CD14-positive monocyte (primary cell): ENCODE measurements around the gene PRPF38B. TPM values are rescaled to one million over a fixed set of nuclear protein-coding genes. Genes with fewer than 3 reads are reported as not detected.
A peak's percentile ranks its signal among the peaks of the same experiment; 100 is the strongest.

Experiments
- DNase-seq, 3 donors: peaks; one replicate each; pipeline ENCODE4 v3.0.0-alpha.2; 2011 to 2022
- H2AFZ ChIP-seq: 2 replicates; pipeline ENCODE4 v1.6.0; 2012; ENCODE audit warnings: mild to moderate bottlenecking, low read depth, low read length, inconsistent platforms; ENCODE audit not compliant: insufficient read depth, poor library complexity, severe bottlenecking
- H3K27ac ChIP-seq, 2 donors: 1 replicate in 1 of 2; 2 replicates in 1 of 2; pipeline ENCODE4 v1.5.1; 2012 to 2013; ENCODE audit warnings: low read length in 2 of 2, control low read depth in 1 of 2, inconsistent platforms in 1 of 2, low read depth in 1 of 2, mild to moderate bottlenecking in 1 of 2
- H3K27me3 ChIP-seq, 2 donors: one replicate each; pipeline versions ENCODE4 v1.6.0 to v1.6.1; 2011 to 2013; ENCODE audit warnings: low read length in 2 of 2; ENCODE audit not compliant: control insufficient read depth in 2 of 2, insufficient read depth in 2 of 2
- H3K36me3 ChIP-seq, 2 donors: replicated peaks in 1 of 2; 1 replicate in 1 of 2; 2 replicates in 1 of 2; pipeline versions ENCODE4 v1.5.1 to v1.6.1; 2012 to 2013; ENCODE audit warnings: low read length in 2 of 2, control low read depth in 1 of 2, inconsistent platforms in 1 of 2, mild to moderate bottlenecking in 1 of 2; ENCODE audit not compliant: insufficient read depth in 2 of 2, control insufficient read depth in 1 of 2
- H3K4me1 ChIP-seq, 2 donors: 1 replicate in 1 of 2; 2 replicates in 1 of 2; pipeline versions ENCODE4 v1.5.1 to v1.6.1; 2012 to 2013; ENCODE audit warnings: low read length in 2 of 2, control low read depth in 1 of 2, inconsistent platforms in 1 of 2, mild to moderate bottlenecking in 1 of 2, moderate library complexity in 1 of 2; ENCODE audit not compliant: insufficient read depth in 2 of 2, control insufficient read depth in 1 of 2
- H3K4me2 ChIP-seq: replicated peaks from 2 replicates; pipeline ENCODE3; 2012; ENCODE audit warnings: low read length, moderate library complexity, mild to moderate bottlenecking; ENCODE audit not compliant: poor library complexity, severe bottlenecking; ENCODE audit errors: extremely low read depth
- H3K4me3 ChIP-seq, 3 experiments: fragments of 200-600 bp in 1 of 3; sonication (generic) in 1 of 3; replicated peaks in 1 of 3; 1 replicate in 2 of 3; 2 replicates in 1 of 3; pipeline ENCODE4 v1.5.1; 2011 to 2013; ENCODE audit warnings: low read length in 3 of 3, mild to moderate bottlenecking in 3 of 3, control low read depth in 2 of 3, low read depth in 2 of 3, inconsistent platforms in 1 of 3, moderate library complexity in 1 of 3
- H3K79me2 ChIP-seq: 2 replicates; pipeline ENCODE4 v1.6.0; 2012; ENCODE audit warnings: mild to moderate bottlenecking, control low read depth, inconsistent platforms, low read length, moderate library complexity; ENCODE audit not compliant: insufficient read depth
- H3K9ac ChIP-seq: 2 replicates; pipeline ENCODE4 v1.6.0; 2017; ENCODE audit warnings: low read length, mild to moderate bottlenecking; ENCODE audit not compliant: insufficient read depth, poor library complexity, severe bottlenecking
- H3K9me3 ChIP-seq, 2 donors: replicated peaks in 1 of 2; 1 replicate in 1 of 2; 2 replicates in 1 of 2; pipeline versions ENCODE4 v1.5.1 to v1.6.1; 2012 to 2013; ENCODE audit warnings: low read length in 2 of 2, control low read depth in 1 of 2; ENCODE audit not compliant: control insufficient read depth in 1 of 2, insufficient read depth in 1 of 2
- H4K20me1 ChIP-seq: 2 replicates; pipeline ENCODE4 v1.6.0; 2012; ENCODE audit warnings: mild to moderate bottlenecking, low read length, control low read depth, moderate library complexity; ENCODE audit not compliant: insufficient read depth
- H3K27ac Mint-ChIP-seq, 7 donors: one replicate each; pipeline ENCODE4 v1.8.0; 2020; ENCODE audit warnings: mild to moderate bottlenecking in 7 of 7, mixed read lengths in 7 of 7, moderate library complexity in 6 of 7, inconsistent platforms in 2 of 7
- H3K27me3 Mint-ChIP-seq, 3 donors: one replicate each; pipeline ENCODE4 v1.8.0; 2021 to 2022; ENCODE audit warnings: low read depth in 3 of 3, mild to moderate bottlenecking in 3 of 3, mixed read lengths in 3 of 3, moderate library complexity in 3 of 3, inconsistent platforms in 1 of 3
- H3K36me3 Mint-ChIP-seq, 2 donors: one replicate each; pipeline ENCODE4 v1.8.0; 2020; ENCODE audit warnings: mixed read lengths in 2 of 2, inconsistent platforms in 1 of 2, mild to moderate bottlenecking in 1 of 2
- H3K4me1 Mint-ChIP-seq: one replicate; pipeline ENCODE4 v1.8.0; 2020; ENCODE audit warnings: mild to moderate bottlenecking, mixed read lengths
- H3K4me3 Mint-ChIP-seq, 2 donors: one replicate each; pipeline ENCODE4 v1.8.0; 2020; ENCODE audit warnings: mild to moderate bottlenecking in 2 of 2, mixed read lengths in 2 of 2, moderate library complexity in 1 of 2
- H3K9me3 Mint-ChIP-seq, 7 donors: one replicate each; pipeline ENCODE4 v1.8.0; 2020 to 2022; ENCODE audit warnings: mixed read lengths in 7 of 7, mild to moderate bottlenecking in 6 of 7, moderate library complexity in 6 of 7, inconsistent platforms in 2 of 7
- WGBS: methylation state at CpG from one replicate; pipeline ENCODE4 v1.1.5; 2013; ENCODE audit warnings: missing lambda C conversion rate; ENCODE audit not compliant: insufficient coverage; 5-methylcytosine and 5-hydroxymethylcytosine counted together
- intact Hi-C, 2 donors: fragments of 100-400 bp; cut with micrococcal nuclease; formaldehyde crosslinking; loops; one replicate each; pipeline versions ENCODE4 v1.15.0 to v1.15.1; 2023
- polyA plus RNA-seq, 3 donors: library from polyadenylated mRNA; depleted of rRNA in 1 of 3; unstranded in 2 of 3; stranded (reverse) in 1 of 3; fragments of 300-500 nt in 2 of 3; fragments of >200 nt in 1 of 3; fragmentation: Illumina TruSeq in 2 of 3; gene quantifications; 1 replicate in 2 of 3; 2 replicates in 1 of 3; pipeline ENCODE4 v1.2.3, GENCODE V29; 2012 to 2021
- TF ChIP-seq, protein P1 (sequence below): fragments of 200-600 bp; IDR thresholded peaks from one replicate; pipeline ENCODE4 v1.8.0; 2022; ENCODE audit warnings: antibody characterized with exemption, mild to moderate bottlenecking

Gene PRPF38B
- polyA plus RNA-seq, 3 donors = 4.9 to 29.9 (median 8.3) TPM

DNA sequence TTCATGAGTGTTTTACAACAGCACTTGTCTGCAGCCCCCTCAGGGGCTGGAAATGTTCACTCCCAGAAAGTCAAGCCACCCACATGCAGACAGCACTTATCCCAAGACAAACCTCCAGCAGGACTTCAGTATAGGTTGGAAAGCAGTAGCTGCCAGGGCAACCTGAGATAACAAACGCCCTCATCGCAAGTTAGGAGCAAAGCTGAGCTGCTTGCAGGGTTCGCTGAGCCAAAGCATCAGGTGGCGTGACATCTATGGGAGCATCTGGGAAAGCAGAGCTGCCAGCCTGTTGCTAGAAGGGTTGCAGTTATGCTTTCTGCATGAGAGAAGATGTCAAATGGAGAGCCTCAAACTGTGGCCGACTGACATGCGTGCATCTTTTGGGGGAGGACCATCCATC lies 50.1 kb downstream of the PRPF38B start:
- peaks cover 0 to under 1% of the 10 kb centered on the region in 2 donors for H3K4me1 ChIP-seq
- H3K9me3 ChIP-seq = no peaks in the 10 kb centered on the region
- no peak overlapping the region for H3K9ac ChIP-seq
- H3K79me2 ChIP-seq = peaks cover 5% of the 10 kb centered on the region
- TF ChIP-seq, protein P1, sequence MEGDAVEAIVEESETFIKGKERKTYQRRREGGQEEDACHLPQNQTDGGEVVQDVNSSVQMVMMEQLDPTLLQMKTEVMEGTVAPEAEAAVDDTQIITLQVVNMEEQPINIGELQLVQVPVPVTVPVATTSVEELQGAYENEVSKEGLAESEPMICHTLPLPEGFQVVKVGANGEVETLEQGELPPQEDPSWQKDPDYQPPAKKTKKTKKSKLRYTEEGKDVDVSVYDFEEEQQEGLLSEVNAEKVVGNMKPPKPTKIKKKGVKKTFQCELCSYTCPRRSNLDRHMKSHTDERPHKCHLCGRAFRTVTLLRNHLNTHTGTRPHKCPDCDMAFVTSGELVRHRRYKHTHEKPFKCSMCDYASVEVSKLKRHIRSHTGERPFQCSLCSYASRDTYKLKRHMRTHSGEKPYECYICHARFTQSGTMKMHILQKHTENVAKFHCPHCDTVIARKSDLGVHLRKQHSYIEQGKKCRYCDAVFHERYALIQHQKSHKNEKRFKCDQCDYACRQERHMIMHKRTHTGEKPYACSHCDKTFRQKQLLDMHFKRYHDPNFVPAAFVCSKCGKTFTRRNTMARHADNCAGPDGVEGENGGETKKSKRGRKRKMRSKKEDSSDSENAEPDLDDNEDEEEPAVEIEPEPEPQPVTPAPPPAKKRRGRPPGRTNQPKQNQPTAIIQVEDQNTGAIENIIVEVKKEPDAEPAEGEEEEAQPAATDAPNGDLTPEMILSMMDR = no peak
- DNase-seq = no peak
- Mint-ChIP-seq H3K36me3 (no peaks in the 10 kb centered on the region), H3K9me3 (no peaks in the 10 kb centered on the region), H3K27ac (no peak overlapping the region), H3K4me3 (no peak overlapping the region), H3K4me1 (peaks cover 6% of the 10 kb centered on the region), H3K27me3 (peaks cover 0 to 2% (median 0%) of the 10 kb centered on the region in 3 donors)
- H3K27me3 ChIP-seq = no peaks in the 10 kb centered on the region
- WGBS = 97% methylated on average over 4 of the region's 6 CpGs
- H2AFZ ChIP-seq = no peak overlapping the region
- H3K4me2 ChIP-seq = no peak overlapping the region
- intact Hi-C loops = loop anchor here in 1 of 2 donors (10.0 kb wide), 1 partner anchor 177 kb away; the partner anchor contains the start of gene EEIG2
- H3K27ac ChIP-seq = no peak overlapping the region
- H4K20me1 ChIP-seq = no peaks in the 10 kb centered on the region
- H3K4me3 ChIP-seq = no peak overlapping the region
- H3K36me3 ChIP-seq = no peaks in the 10 kb centered on the region

DNA sequence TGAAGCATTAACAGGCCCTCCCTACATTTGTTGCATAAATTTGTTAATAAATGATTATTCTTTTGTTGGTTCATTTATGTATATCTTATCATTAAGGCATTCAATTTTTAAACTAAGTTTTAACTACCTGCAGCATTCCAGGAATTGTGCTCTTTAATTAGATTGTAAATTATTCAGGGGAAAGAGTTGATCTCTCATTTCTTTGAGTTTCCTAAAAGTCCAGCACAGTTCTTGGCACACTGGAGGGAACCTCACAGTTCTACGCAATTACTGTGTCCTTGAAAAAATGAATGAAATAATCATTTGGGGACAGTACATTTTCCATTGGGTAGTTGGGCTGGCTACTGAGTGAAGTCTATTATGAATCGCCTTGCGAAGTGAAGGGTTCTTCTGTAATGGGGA lies 53.9 kb downstream of the PRPF38B start:
- Mint-ChIP-seq H3K27ac (peak overlapping the region; percentile 92 to 100 (median 99)), H3K4me1 (peaks cover 32% of the 10 kb centered on the region), H3K9me3 (peaks cover 0 to 1% (median 0%) of the 10 kb centered on the region in 7 donors), H3K36me3 (peaks cover 7 to 16% of the 10 kb centered on the region in 2 donors), H3K4me3 (peak overlapping the region; percentile 26 to 91), H3K27me3 (no peaks in the 10 kb centered on the region)
- Histone ChIP-seq H3K27ac (peak overlapping the region; percentile 97 to 100), H3K4me1 (peaks cover 12 to 20% of the 10 kb centered on the region in 2 donors), H3K27me3 (no peaks in the 10 kb centered on the region), H3K4me3 (no peak overlapping the region), H3K4me2 (peak overlapping the region; percentile 20), H3K9me3 (no peaks in the 10 kb centered on the region), H2AFZ (peak overlapping the region; percentile 63), H4K20me1 (peaks cover 31% of the 10 kb centered on the region), H3K9ac (no peak overlapping the region), H3K79me2 (peaks cover 42% of the 10 kb centered on the region), H3K36me3 (peaks cover 0 to 9% of the 10 kb centered on the region in 2 donors)
- 80% methylated on average over 2 of the region's 3 CpGs for WGBS
- TF ChIP-seq, protein P1 = no peak
- no peak for DNase-seq
- intact Hi-C loops = loop anchor here (2.0 to 10.0 kb wide), 5 partner anchors 51 to 351 kb away; partner anchors contain the start of genes EEIG2 (in 1 of the 2) and PRPF38B (in 1 of the 2)
